ENCODE results near the gene SMAP1. TPM values are rescaled to one million over a fixed set of nuclear protein-coding genes. Genes with fewer than 3 reads are reported as not detected.

SMAP1 gene
- total and polyA plus RNA-seq, 5 donors from 2014 or later: 17.5 to 35.2 (median 28.3) TPM

- ATAC-seq (ENCODE audit: low read depth in 2 of 2) (no peak), DNase-seq (no peak)
- no peak overlapping the region for H3K27ac Mint-ChIP-seq
- Histone ChIP-seq H3K4me3 (ENCODE audit: low read depth, low read length) (no peak overlapping the region), H3K27me3 (ENCODE audit: control insufficient read depth, insufficient read depth, low read length) (no peaks in the 10 kb centered on the region), H3K27ac (ENCODE audit: insufficient read depth, low read length, poor library complexity, severe bottlenecking) (no peak overlapping the region), H3K4me1 (ENCODE audit: control insufficient read depth, insufficient read depth, low read length, poor library complexity, severe bottlenecking) (no peaks in the 10 kb centered on the region), H3K36me3 (ENCODE audit: control insufficient read depth, insufficient read depth, low read length) (no peaks in the 10 kb centered on the region), H3K9me3 (ENCODE audit: control insufficient read depth in 2 of 2, low read length in 2 of 2) (no peaks in the 10 kb centered on the region)
- peaks cover 10% of the 10 kb centered on the region for H3K27me3 Mint-ChIP-seq
- no peaks in the 10 kb centered on the region for H3K36me3 Mint-ChIP-seq
- no peaks in the 10 kb centered on the region for H3K4me1 Mint-ChIP-seq
- no peaks in the 10 kb centered on the region for H3K9me3 Mint-ChIP-seq
- H3K4me3 Mint-ChIP-seq: no peak overlapping the region
Measured at GRCh38 chr6:70636596-70636995, 31.1 kb upstream of the SMAP1 start.

GRCh38 chr6:70638468-70638867 lies 29.2 kb upstream of the SMAP1 start:
- no peaks in the 10 kb centered on the region for H3K36me3 ChIP-seq (ENCODE audit: control insufficient read depth, insufficient read depth, low read length)
- H3K4me1 ChIP-seq (ENCODE audit: control insufficient read depth, insufficient read depth, low read length, poor library complexity, severe bottlenecking): no peaks in the 10 kb centered on the region
- peaks cover 10% of the 10 kb centered on the region for H3K27me3 Mint-ChIP-seq
- H3K27me3 ChIP-seq (ENCODE audit: control insufficient read depth, insufficient read depth, low read length): peaks cover 3% of the 10 kb centered on the region
- no peak overlapping the region for H3K27ac ChIP-seq (ENCODE audit: insufficient read depth, low read length, poor library complexity, severe bottlenecking)
- H3K27ac Mint-ChIP-seq: no peak overlapping the region
- no peak for DNase-seq
- H3K36me3 Mint-ChIP-seq: no peaks in the 10 kb centered on the region
- H3K4me3 ChIP-seq (ENCODE audit: low read depth, low read length): no peak overlapping the region
- no peaks in the 10 kb centered on the region for H3K9me3 Mint-ChIP-seq
- no peaks in the 10 kb centered on the region for H3K9me3 ChIP-seq (ENCODE audit: control insufficient read depth in 2 of 2, low read length in 2 of 2)
- H3K4me1 Mint-ChIP-seq: no peaks in the 10 kb centered on the region
- H3K4me3 Mint-ChIP-seq: no peak overlapping the region
- no peak for ATAC-seq (ENCODE audit: low read depth in 2 of 2)

GRCh38 chr6:70651326-70651905 lies 16.3 kb upstream of the SMAP1 start:
- Mint-ChIP-seq H3K36me3 (no peaks in the 10 kb centered on the region), H3K9me3 (peaks cover 0 to 1% (median 0%) of the 10 kb centered on the region in 7 donors), H3K27ac (peak overlapping the region; percentile 0 to 87 (median 78)), H3K4me3 (peak overlapping the region; percentile 47 to 76 (median 54)), H3K4me1 (peaks cover 8 to 29% (median 24%) of the 10 kb centered on the region in 4 donors), H3K27me3 (no peaks in the 10 kb centered on the region)
- peaks cover 16% of the 10 kb centered on the region for H3K4me1 ChIP-seq (ENCODE audit: control insufficient read depth, insufficient read depth, low read length, poor library complexity, severe bottlenecking)
- H3K27me3 ChIP-seq (ENCODE audit: control insufficient read depth, insufficient read depth, low read length): no peaks in the 10 kb centered on the region
- peak overlapping the region; percentile 37 for H3K27ac ChIP-seq (ENCODE audit: insufficient read depth, low read length, poor library complexity, severe bottlenecking)
- H3K4me3 ChIP-seq (ENCODE audit: low read depth, low read length): peak overlapping the region; percentile 67
- DNase-seq: peak in 2 of 3 donors; percentile 31 to 93
- peak; percentile 72 to 82 for ATAC-seq (ENCODE audit: low read depth in 2 of 2)
- H3K9me3 ChIP-seq (ENCODE audit: control insufficient read depth in 2 of 2, low read length in 2 of 2): no peaks in the 10 kb centered on the region
- no peaks in the 10 kb centered on the region for H3K36me3 ChIP-seq (ENCODE audit: control insufficient read depth, insufficient read depth, low read length)

- peak overlapping the region in 1 of 3 donors; percentile 78 for H3K27ac Mint-ChIP-seq
- no peaks in the 10 kb centered on the region for H3K36me3 Mint-ChIP-seq
- H3K4me3 Mint-ChIP-seq: no peak overlapping the region
- Histone ChIP-seq H3K4me1 (ENCODE audit: control insufficient read depth, insufficient read depth, low read length, poor library complexity, severe bottlenecking) (peaks cover 16% of the 10 kb centered on the region), H3K9me3 (ENCODE audit: control insufficient read depth in 2 of 2, low read length in 2 of 2) (no peaks in the 10 kb centered on the region), H3K36me3 (ENCODE audit: control insufficient read depth, insufficient read depth, low read length) (no peaks in the 10 kb centered on the region), H3K4me3 (ENCODE audit: low read depth, low read length) (no peak overlapping the region), H3K27me3 (ENCODE audit: control insufficient read depth, insufficient read depth, low read length) (no peaks in the 10 kb centered on the region), H3K27ac (ENCODE audit: insufficient read depth, low read length, poor library complexity, severe bottlenecking) (no peak overlapping the region)
- DNase-seq: no peak
- H3K9me3 Mint-ChIP-seq: peaks cover 0 to 1% (median 0%) of the 10 kb centered on the region in 7 donors
- ATAC-seq (ENCODE audit: low read depth in 2 of 2): no peak
- H3K27me3 Mint-ChIP-seq: no peaks in the 10 kb centered on the region
- peaks cover 8 to 29% (median 24%) of the 10 kb centered on the region in 4 donors for H3K4me1 Mint-ChIP-seq
Measured at GRCh38 chr6:70652216-70652615, 15.5 kb upstream of the SMAP1 start.

DNA sequence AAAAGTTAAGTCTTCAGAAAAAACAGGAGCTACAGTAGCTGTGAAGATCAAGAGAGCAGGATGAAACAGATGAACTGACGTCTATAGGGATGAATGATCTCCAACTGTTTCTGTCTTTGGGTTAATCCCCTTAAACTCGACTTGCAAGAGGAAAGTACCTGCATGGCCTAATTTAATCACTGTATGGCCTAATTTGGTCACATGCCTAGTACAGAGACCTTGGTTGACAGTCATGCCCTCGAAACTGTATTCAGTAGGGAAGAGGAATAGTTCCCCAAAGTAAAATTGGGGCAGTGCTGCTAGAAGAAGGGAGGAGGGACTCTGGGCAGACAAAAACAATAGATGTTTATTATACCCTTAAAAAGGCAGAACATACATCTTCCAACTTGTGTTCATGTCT lies 10.0 kb upstream of the SMAP1 start:
- Mint-ChIP-seq H3K4me1 (no peaks in the 10 kb centered on the region), H3K36me3 (no peaks in the 10 kb centered on the region), H3K27ac (no peak overlapping the region), H3K27me3 (no peaks in the 10 kb centered on the region), H3K4me3 (no peak overlapping the region), H3K9me3 (peaks cover 0 to 2% (median 0%) of the 10 kb centered on the region in 7 donors)
- H3K9me3 ChIP-seq (ENCODE audit: control insufficient read depth in 2 of 2, low read length in 2 of 2): no peaks in the 10 kb centered on the region
- H3K4me3 ChIP-seq (ENCODE audit: low read depth, low read length): no peak overlapping the region
- H3K27me3 ChIP-seq (ENCODE audit: control insufficient read depth, insufficient read depth, low read length): no peaks in the 10 kb centered on the region
- no peaks in the 10 kb centered on the region for H3K4me1 ChIP-seq (ENCODE audit: control insufficient read depth, insufficient read depth, low read length, poor library complexity, severe bottlenecking)
- ATAC-seq (ENCODE audit: low read depth in 2 of 2) (no peak), DNase-seq (no peak)
- no peaks in the 10 kb centered on the region for H3K36me3 ChIP-seq (ENCODE audit: control insufficient read depth, insufficient read depth, low read length)
- H3K27ac ChIP-seq (ENCODE audit: insufficient read depth, low read length, poor library complexity, severe bottlenecking): no peak overlapping the region

DNA sequence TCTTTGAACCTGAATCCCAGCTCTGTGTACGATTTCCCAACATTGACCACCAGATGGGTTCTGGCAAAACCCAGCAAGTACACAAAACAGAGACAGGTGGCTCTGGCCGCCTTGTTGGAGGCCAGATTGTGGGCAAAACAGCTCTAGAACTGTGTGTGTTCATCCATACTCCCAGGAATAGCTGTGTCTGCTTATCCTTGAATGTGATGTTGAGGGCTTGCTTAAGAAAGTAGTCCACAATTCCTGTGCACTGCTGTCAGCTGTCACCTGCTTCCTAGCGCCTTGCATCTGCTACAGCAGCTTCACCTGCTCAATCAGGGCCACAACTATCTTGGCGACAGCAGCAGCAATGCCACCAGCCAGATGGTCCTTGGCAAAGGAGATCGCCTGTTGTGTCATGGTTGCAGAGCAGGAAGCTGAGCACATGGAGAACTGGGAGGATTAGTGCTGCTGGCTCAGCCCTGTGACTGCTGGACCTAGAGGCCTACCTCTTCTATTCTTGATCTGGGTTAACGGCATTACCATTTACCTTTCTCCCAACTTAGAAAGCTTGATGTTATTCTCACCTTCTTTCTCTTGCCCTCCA lies 3.7 kb upstream of the SMAP1 start:
- peaks cover 13 to 17% (median 15%) of the 10 kb centered on the region in 4 donors for H3K4me1 Mint-ChIP-seq
- no peaks in the 10 kb centered on the region for H3K36me3 Mint-ChIP-seq

DNA sequence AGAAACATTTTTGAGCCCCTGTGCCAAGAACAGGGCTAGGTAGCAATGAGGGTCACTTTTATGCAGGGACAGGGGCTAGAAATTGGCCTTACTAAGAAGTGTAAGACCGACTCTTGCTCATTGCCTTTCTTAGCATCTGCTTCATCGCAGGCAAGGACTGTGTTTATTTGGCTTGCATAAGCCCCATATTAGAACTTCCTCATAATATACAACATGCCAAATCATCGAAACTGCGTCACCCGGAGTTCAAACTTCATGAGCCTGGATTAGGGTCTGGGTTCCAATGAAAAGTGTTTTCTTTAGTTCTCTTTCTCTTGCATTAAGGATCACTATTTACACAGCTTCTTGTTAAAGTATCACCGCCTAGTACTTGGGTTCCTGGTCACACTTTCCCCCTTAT lies 977 bp upstream of the SMAP1 start:
- peak overlapping the region; percentile 86 to 94 (median 91) for H3K4me3 Mint-ChIP-seq
- ATAC-seq (ENCODE audit: low read depth in 2 of 2): no peak
- H3K36me3 Mint-ChIP-seq: no peaks in the 10 kb centered on the region
- peak overlapping the region; percentile 85 for H3K4me3 ChIP-seq (ENCODE audit: low read depth, low read length)
- H3K27ac Mint-ChIP-seq: peak overlapping the region; percentile 89 to 97 (median 96)
- peaks cover 30% of the 10 kb centered on the region for H3K4me1 ChIP-seq (ENCODE audit: control insufficient read depth, insufficient read depth, low read length, poor library complexity, severe bottlenecking)
- peaks cover 34 to 41% (median 38%) of the 10 kb centered on the region in 4 donors for H3K4me1 Mint-ChIP-seq
- DNase-seq: no peak
- no peaks in the 10 kb centered on the region for H3K27me3 ChIP-seq (ENCODE audit: control insufficient read depth, insufficient read depth, low read length)
- peak overlapping the region; percentile 80 for H3K27ac ChIP-seq (ENCODE audit: insufficient read depth, low read length, poor library complexity, severe bottlenecking)
- peaks cover 9% of the 10 kb centered on the region for H3K27me3 Mint-ChIP-seq
- no peaks in the 10 kb centered on the region for H3K36me3 ChIP-seq (ENCODE audit: control insufficient read depth, insufficient read depth, low read length)
- H3K9me3 Mint-ChIP-seq: peaks cover 0 to 2% (median 0%) of the 10 kb centered on the region in 7 donors
- H3K9me3 ChIP-seq (ENCODE audit: control insufficient read depth in 2 of 2, low read length in 2 of 2): no peaks in the 10 kb centered on the region

More for the DNA sequence above, 3.7 kb upstream of the SMAP1 start:
- peaks cover 18% of the 10 kb centered on the region for H3K4me1 ChIP-seq (ENCODE audit: control insufficient read depth, insufficient read depth, low read length, poor library complexity, severe bottlenecking)
- ATAC-seq (ENCODE audit: low read depth in 2 of 2): no peak
- H3K9me3 ChIP-seq (ENCODE audit: control insufficient read depth in 2 of 2, low read length in 2 of 2): no peaks in the 10 kb centered on the region
- H3K27ac ChIP-seq (ENCODE audit: insufficient read depth, low read length, poor library complexity, severe bottlenecking): no peak overlapping the region
- Mint-ChIP-seq H3K9me3 (peaks cover 0 to 2% (median 0%) of the 10 kb centered on the region in 7 donors), H3K27me3 (peaks cover 9% of the 10 kb centered on the region), H3K4me3 (no peak overlapping the region), H3K27ac (no peak overlapping the region)
- no peak overlapping the region for H3K4me3 ChIP-seq (ENCODE audit: low read depth, low read length)
- H3K27me3 ChIP-seq (ENCODE audit: control insufficient read depth, insufficient read depth, low read length): no peaks in the 10 kb centered on the region
- H3K36me3 ChIP-seq (ENCODE audit: control insufficient read depth, insufficient read depth, low read length): no peaks in the 10 kb centered on the region
- no peak for DNase-seq

Data from CD4-positive, CD25-positive, alpha-beta regulatory T cell (primary cell).